Pancreas (tissue), 10 donors: Measurements from ENCODE around the gene F11. TPM values are rescaled to one million over a fixed set of nuclear protein-coding genes. Genes with fewer than 3 reads are reported as not detected.

Experiments
- ATAC-seq, 4 donors: fragments of 200-7000 bp; cut with Tn5 transposase; one replicate each; pipeline versions ENCODE4 v1.8.0 to v1.9.1; 2020; ENCODE audit warnings: mild to moderate bottlenecking in 4 of 4, moderate library complexity in 4 of 4
- DNase-seq, 6 donors: peaks; one replicate each; pipeline ENCODE4 v3.0.0-alpha.2; 2020
- FAIRE-seq: peaks from 2 replicates; lab custom pipeline; 2012; peaks lifted over from hg19 to GRCh38; lab: Jason Lieb, UNC
- H3K27ac ChIP-seq, 4 donors: fragments of 200-600 bp; sonication (generic); 1 replicate in 3 of 4; 2 replicates in 1 of 4; pipeline versions ENCODE4 v1.5.0 to v1.8.0; 2020
- H3K27me3 ChIP-seq, 4 donors: fragments of 200-600 bp; one replicate each; pipeline ENCODE4 v1.8.0; 2021
- H3K36me3 ChIP-seq, 3 donors: fragments of 200-600 bp; sonication (generic) in 1 of 3; one replicate each; pipeline versions ENCODE4 v1.5.0 to v1.8.0; 2020 to 2021
- H3K4me1 ChIP-seq, 3 donors: fragments of 200-600 bp; one replicate each; pipeline ENCODE4 v1.8.0; 2021
- H3K4me3 ChIP-seq, 4 donors: fragments of 200-600 bp; sonication (generic) in 2 of 4; one replicate each; pipeline versions ENCODE4 v1.5.0 to v1.8.0; 2020 to 2021
- H3K9me3 ChIP-seq, 4 donors: fragments of 200-600 bp; one replicate each; pipeline ENCODE4 v1.8.0; 2021
- CTCF ChIP-seq, 4 donors: fragments of 200-600 bp; sonication (generic) in 3 of 4; IDR thresholded peaks; one replicate each; pipeline versions ENCODE4 v1.5.0 to v1.8.0; 2021; ENCODE audit warnings: antibody characterized with exemption in 4 of 4
- WGBS, 2 donors: extraction: QIAGEN DNeasy Blood & Tissue Kit; methylation state at CpG; one replicate each; pipeline ENCODE4 v1.1.7; 2013; 5-methylcytosine and 5-hydroxymethylcytosine counted together
- intact Hi-C, 3 donors: fragments of 100-400 bp; cut with DNase I; formaldehyde crosslinking; loops; one replicate each; pipeline versions ENCODE4 v1.11.1 to v1.14.2; 2022
- polyA plus RNA-seq, 2 donors: library from polyadenylated mRNA; stranded (reverse); fragments of 200-250 nt; gene quantifications; one replicate each; pipeline ENCODE4 v1.2.3, GENCODE V29; 2013
- total RNA-seq, 6 donors: library from RNA; stranded (reverse); fragmentation: NEBNext Ultra II Directional in 4 of 6; extraction: Animal tissue kit (Norgen Biotek cat#: 25700) in 4 of 6; gene quantifications; one replicate each; pipeline versions ENCODE4 v1.2.1 to v1.2.4, GENCODE V29; 2021 to 2023
- donor health status: healthy with polysubstance abuse.
- donor health status: DM: no; HTN: no; CAD: no; lungs with moderate emphysema.
- donor health status: DM: no; HTN: no; CAD: no.
- donor health status: control.
- donor health status: control.
- donor health status: Bipolar disorder and iron deficiency.
- donor health status: DM: yes; HTN: yes; CAD: no.
- donor health status: DM: no; HTN: no; CAD: no.
- donor health status: DM: no; HTN: no; CAD: no.
- donor health status: DM: yes; HTN: yes; CAD: no.

F11 gene
- total and polyA plus RNA-seq, 8 donors = 10.2 to 65.3 (median 31.4) TPM

DNA sequence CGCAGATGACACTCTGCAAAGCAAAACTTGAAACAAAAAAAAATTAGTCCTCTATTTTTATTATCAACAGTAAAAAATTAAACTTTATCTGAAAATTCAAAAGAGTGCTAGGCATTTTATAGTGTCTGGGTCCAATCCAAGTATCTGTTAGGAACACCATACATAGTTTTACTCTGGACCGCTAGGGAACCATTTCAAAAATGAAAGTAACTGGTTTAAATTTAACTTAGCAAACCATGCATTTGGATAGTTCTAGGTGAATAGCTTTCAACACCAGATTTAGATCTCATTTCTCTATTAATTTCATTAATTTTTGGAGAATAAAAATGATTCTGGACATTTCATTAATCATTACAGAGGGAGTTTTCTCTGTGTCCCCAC, 37.5 kb upstream of the F11 start:
- no peak for DNase-seq
- H3K9me3 ChIP-seq = no peaks in the 10 kb centered on the region
- peak overlapping the region in 3 of 4 donors; percentile 13 to 46 (median 24) for H3K27ac ChIP-seq
- FAIRE-seq = no peak
- TF ChIP-seq CTCF (IDR thresholded peaks at IDR 0.05) = no peak
- H3K36me3 ChIP-seq = no peaks in the 10 kb centered on the region
- H3K4me3 ChIP-seq = peak overlapping the region in 2 of 4 donors; percentile 6 to 28
- intact Hi-C loops = no loop called here
- peaks cover 4 to 11% (median 7%) of the 10 kb centered on the region in 3 donors for H3K4me1 ChIP-seq
- peak in 3 of 4 donors; percentile 56 to 61 (median 58) for ATAC-seq
- 56 to 59% methylated on average over 2 of the region's 2 CpGs for WGBS, 2 donors
- H3K27me3 ChIP-seq = no peaks in the 10 kb centered on the region

DNA sequence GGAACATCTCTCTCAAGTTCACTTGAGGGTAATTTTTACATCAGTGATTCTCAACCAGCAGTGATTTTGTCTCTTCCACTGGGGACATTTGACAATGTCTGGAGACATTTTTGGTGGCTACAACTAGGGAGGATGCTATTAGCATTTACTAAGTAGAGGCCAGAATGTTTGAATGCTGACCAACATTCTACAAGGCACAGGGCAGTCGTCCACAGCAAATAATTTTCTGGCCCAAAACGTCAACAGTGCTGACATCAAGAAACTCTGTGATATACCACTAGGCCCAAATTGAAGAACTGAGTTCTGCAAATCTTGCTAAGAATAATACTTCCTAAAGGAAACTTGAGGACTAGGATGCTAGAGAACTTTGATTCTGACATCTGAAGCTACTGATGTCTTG, 31.6 kb upstream of the F11 start:
- intact Hi-C loops = no loop called here
- FAIRE-seq = no peak

GRCh38 chr4:186236126-186236525, 29.9 kb upstream of the F11 start:
- DNase-seq = no peak
- no peak overlapping the region for H3K27ac ChIP-seq
- 67 to 72% methylated on average over 4 of the region's 4 CpGs for WGBS, 2 donors
- H3K27me3 ChIP-seq = no peaks in the 10 kb centered on the region
- no peak for TF ChIP-seq CTCF (IDR thresholded peaks at IDR 0.05)
- H3K36me3 ChIP-seq = no peaks in the 10 kb centered on the region
- no peak overlapping the region for H3K4me3 ChIP-seq
- FAIRE-seq = no peak
- ATAC-seq = no peak
- intact Hi-C loops = no loop called here
- no peaks in the 10 kb centered on the region for H3K4me1 ChIP-seq
- H3K9me3 ChIP-seq = no peaks in the 10 kb centered on the region

More for the DNA sequence above, 31.6 kb upstream of the F11 start:
- H3K4me1 ChIP-seq = no peaks in the 10 kb centered on the region
- H3K9me3 ChIP-seq = no peaks in the 10 kb centered on the region
- DNase-seq = no peak
- no peak overlapping the region for H3K4me3 ChIP-seq
- H3K27ac ChIP-seq = no peak overlapping the region
- no peaks in the 10 kb centered on the region for H3K27me3 ChIP-seq
- 25 to 31% methylated on average over 2 of the region's 2 CpGs for WGBS, 2 donors
- no peaks in the 10 kb centered on the region for H3K36me3 ChIP-seq
- no peak for ATAC-seq
- no peak for TF ChIP-seq CTCF (IDR thresholded peaks at IDR 0.05)

GRCh38 chr4:186240452-186240847, 25.5 kb upstream of the F11 start:
- TF ChIP-seq CTCF (IDR thresholded peaks at IDR 0.05) = no peak
- Histone ChIP-seq H3K27me3 (no peaks in the 10 kb centered on the region), H3K27ac (no peak overlapping the region), H3K9me3 (no peaks in the 10 kb centered on the region), H3K4me1 (no peaks in the 10 kb centered on the region), H3K4me3 (no peak overlapping the region), H3K36me3 (no peaks in the 10 kb centered on the region)
- no peak for FAIRE-seq
- ATAC-seq = peak in 2 of 4 donors; percentile 21 to 51
- DNase-seq = no peak
- WGBS, 2 donors = 80 to 81% methylated on average over 7 of the region's 7 CpGs
- intact Hi-C loops = no loop called here

DNA sequence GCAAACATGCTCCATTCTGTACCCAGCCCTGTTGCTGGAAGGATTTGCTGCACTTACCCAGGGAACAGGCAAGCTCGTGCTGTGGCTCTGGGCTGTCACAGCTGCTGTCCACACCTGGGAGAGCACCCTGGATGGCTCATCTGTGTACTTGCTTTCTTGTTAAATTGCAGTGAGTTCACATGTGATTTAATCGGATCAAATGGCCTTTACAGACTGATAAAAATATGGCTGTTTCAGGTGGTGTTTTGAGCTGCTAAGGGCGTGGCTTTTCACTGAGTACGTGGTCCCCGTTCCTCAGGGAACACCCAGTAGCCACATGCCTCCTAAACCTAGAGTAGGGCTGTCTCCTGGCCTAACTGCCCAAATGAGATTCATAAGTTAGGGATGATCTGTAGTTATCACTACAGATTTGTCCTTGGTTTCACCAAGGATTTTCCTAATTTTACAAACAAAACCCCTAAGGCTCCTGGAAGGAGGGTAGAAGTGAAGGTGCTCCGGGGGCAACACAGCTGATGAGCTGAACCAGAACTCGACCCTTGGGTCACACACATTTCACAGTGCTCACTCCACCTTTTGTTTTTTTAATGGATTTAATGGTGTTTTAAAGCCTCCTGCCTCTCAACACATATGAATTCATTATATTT, 25.0 kb upstream of the F11 start:
- intact Hi-C loops = no loop called here
- whole genome bisulfite sequencing, 2 donors = 83% methylated on average over 7 of the region's 7 CpGs
- TF ChIP-seq CTCF (IDR thresholded peaks at IDR 0.05) = no peak
- H3K4me1 ChIP-seq = no peaks in the 10 kb centered on the region
- no peak overlapping the region for H3K4me3 ChIP-seq
- no peak for FAIRE-seq
- DNase-seq = no peak
- H3K27ac ChIP-seq = no peak overlapping the region
- H3K27me3 ChIP-seq = no peaks in the 10 kb centered on the region
- H3K36me3 ChIP-seq = no peaks in the 10 kb centered on the region
- no peaks in the 10 kb centered on the region for H3K9me3 ChIP-seq
- peak in 2 of 4 donors; percentile 40 to 65 for ATAC-seq
